Hepatocyte (in vitro differentiated cells): ENCODE data around the gene SSR2. TPM values are rescaled to one million over a fixed set of nuclear protein-coding genes. Genes with fewer than 3 reads are reported as not detected.

Source experiments
- DNase-seq: peaks from one replicate; pipeline ENCODE4 v3.0.0-alpha.2; 2016; ENCODE audit warnings: low spot score
- H2AFZ ChIP-seq: fragments of 200-600 bp; sonication (generic); 2 replicates; pipeline ENCODE4 v1.6.0; 2016; ENCODE audit warnings: antibody characterized with exemption, mild to moderate bottlenecking
- H3K27ac ChIP-seq: fragments of 200-600 bp; sonication (generic); 2 replicates; pipeline ENCODE4 v1.5.1; 2016; ENCODE audit warnings: mild to moderate bottlenecking
- H3K27me3 ChIP-seq: fragments of 200-600 bp; sonication (generic); 2 replicates; pipeline ENCODE4 v1.6.1; 2016
- H3K36me3 ChIP-seq: fragments of 200-600 bp; sonication (generic); replicated peaks from 2 replicates; pipeline ENCODE4 v1.5.1; 2016; ENCODE audit warnings: low read depth; ENCODE audit not compliant: insufficient read depth
- H3K4me1 ChIP-seq: fragments of 200-600 bp; sonication (generic); 2 replicates; pipeline ENCODE4 v1.5.1; 2016; ENCODE audit warnings: mild to moderate bottlenecking, moderate library complexity; ENCODE audit not compliant: insufficient read depth
- H3K4me2 ChIP-seq: fragments of 200-600 bp; sonication (generic); 2 replicates; pipeline ENCODE4 v1.6.0; 2016
- H3K4me3 ChIP-seq: fragments of 200-600 bp; sonication (generic); 2 replicates; pipeline ENCODE4 v1.5.1; 2016; ENCODE audit warnings: mild to moderate bottlenecking
- H3K79me2 ChIP-seq: fragments of 200-600 bp; sonication (generic); 2 replicates; pipeline ENCODE4 v1.6.0; 2017; ENCODE audit warnings: mild to moderate bottlenecking
- H3K9me2 ChIP-seq: fragments of 200-600 bp; sonication (generic); replicated peaks from 2 replicates; pipeline ENCODE4 v1.6.0; 2017; ENCODE audit warnings: mild to moderate bottlenecking; ENCODE audit not compliant: insufficient read depth
- H3K9me3 ChIP-seq: fragments of 200-600 bp; sonication (generic); 2 replicates; pipeline ENCODE4 v1.5.1; 2016; ENCODE audit warnings: low read depth, mild to moderate bottlenecking
- H4K20me1 ChIP-seq: fragments of 200-600 bp; sonication (generic); 2 replicates; pipeline ENCODE4 v1.6.0; 2016; ENCODE audit warnings: mild to moderate bottlenecking; ENCODE audit not compliant: insufficient read depth, poor library complexity, severe bottlenecking
- EZH2 ChIP-seq: fragments of 200-600 bp; sonication (generic); IDR thresholded peaks from 2 replicates; pipeline ENCODE4 v1.6.1; 2016; ENCODE audit warnings: antibody characterized with exemption, mild to moderate bottlenecking, borderline replicate concordance
- EZH2phosphoT487 ChIP-seq: fragments of 200-600 bp; sonication (generic); IDR thresholded peaks from one replicate; pipeline ENCODE4 v1.6.1; 2018; ENCODE audit warnings: antibody characterized with exemption, mild to moderate bottlenecking, low read depth, moderate library complexity; ENCODE audit not compliant: unreplicated experiment, severe bottlenecking
- WGBS: methylation state at CpG from one replicate; pipeline ENCODE4 v1.1.6; 2016; ENCODE audit warnings: low lambda C conversion rate; ENCODE audit errors: missing lambda C conversion rate; 5-methylcytosine and 5-hydroxymethylcytosine counted together
- polyA plus RNA-seq: library from polyadenylated mRNA; unstranded; fragments of >200 nt; fragmentation: Nextera tagmentation; extraction: Ambion mirVana; gene quantifications from 2 replicates; pipeline ENCODE4 v1.2.1, GENCODE V29; 2016
- total RNA-seq: library from RNA; depleted of rRNA; stranded (reverse); fragments of >200 nt; gene quantifications from 2 replicates; pipeline ENCODE4 v1.2.3, GENCODE V29; 2014
- TF ChIP-seq, protein P1 (sequence below): fragments of 200-600 bp; sonication (generic); IDR thresholded peaks from 2 replicates; pipeline ENCODE4 v1.5.1; 2016; ENCODE audit warnings: antibody characterized with exemption, mild to moderate bottlenecking; ENCODE audit not compliant: poor library complexity

SSR2 gene
- total and polyA plus RNA-seq, 2 experiments from 2014 or later = 326 to 393 TPM

DNA sequence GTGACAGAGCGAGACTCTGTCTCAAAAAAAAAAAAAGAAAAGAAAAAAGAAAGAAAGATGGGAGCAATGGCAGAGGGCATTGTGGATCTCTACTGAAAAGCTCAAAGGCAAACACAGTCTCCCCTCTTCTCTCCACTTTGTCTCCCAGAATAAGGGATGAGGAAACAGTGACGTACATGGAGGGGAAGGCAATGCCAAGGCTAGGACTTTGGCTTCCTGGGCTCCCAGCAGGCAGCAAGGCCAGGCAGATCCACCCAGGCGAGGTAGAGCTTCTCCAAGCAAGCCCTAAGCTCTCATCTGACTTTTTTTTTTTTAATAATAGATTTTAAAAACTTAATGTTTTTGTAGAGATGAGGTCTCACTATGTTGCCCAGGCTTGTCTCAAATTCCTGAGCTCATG is 47.0 kb downstream of the SSR2 start:
- no peaks in the 10 kb centered on the region for H3K9me2 ChIP-seq
- TF ChIP-seq EZH2phosphoT487 = no peak
- TF ChIP-seq, protein P1, sequence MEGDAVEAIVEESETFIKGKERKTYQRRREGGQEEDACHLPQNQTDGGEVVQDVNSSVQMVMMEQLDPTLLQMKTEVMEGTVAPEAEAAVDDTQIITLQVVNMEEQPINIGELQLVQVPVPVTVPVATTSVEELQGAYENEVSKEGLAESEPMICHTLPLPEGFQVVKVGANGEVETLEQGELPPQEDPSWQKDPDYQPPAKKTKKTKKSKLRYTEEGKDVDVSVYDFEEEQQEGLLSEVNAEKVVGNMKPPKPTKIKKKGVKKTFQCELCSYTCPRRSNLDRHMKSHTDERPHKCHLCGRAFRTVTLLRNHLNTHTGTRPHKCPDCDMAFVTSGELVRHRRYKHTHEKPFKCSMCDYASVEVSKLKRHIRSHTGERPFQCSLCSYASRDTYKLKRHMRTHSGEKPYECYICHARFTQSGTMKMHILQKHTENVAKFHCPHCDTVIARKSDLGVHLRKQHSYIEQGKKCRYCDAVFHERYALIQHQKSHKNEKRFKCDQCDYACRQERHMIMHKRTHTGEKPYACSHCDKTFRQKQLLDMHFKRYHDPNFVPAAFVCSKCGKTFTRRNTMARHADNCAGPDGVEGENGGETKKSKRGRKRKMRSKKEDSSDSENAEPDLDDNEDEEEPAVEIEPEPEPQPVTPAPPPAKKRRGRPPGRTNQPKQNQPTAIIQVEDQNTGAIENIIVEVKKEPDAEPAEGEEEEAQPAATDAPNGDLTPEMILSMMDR = no peak
- no peak for TF ChIP-seq EZH2
- no peaks in the 10 kb centered on the region for H3K9me3 ChIP-seq
- H2AFZ ChIP-seq = no peak overlapping the region
- peaks cover 63% of the 10 kb centered on the region for H4K20me1 ChIP-seq
- H3K4me1 ChIP-seq = peaks cover 38% of the 10 kb centered on the region
- no peak overlapping the region for H3K27ac ChIP-seq
- no peaks in the 10 kb centered on the region for H3K27me3 ChIP-seq
- no peak overlapping the region for H3K4me2 ChIP-seq
- peaks cover 99% of the 10 kb centered on the region for H3K79me2 ChIP-seq
- H3K36me3 ChIP-seq = no peaks in the 10 kb centered on the region
- H3K4me3 ChIP-seq = no peak overlapping the region
- no peak for DNase-seq
- WGBS = 86% methylated on average over 2 of the region's 3 CpGs

DNA sequence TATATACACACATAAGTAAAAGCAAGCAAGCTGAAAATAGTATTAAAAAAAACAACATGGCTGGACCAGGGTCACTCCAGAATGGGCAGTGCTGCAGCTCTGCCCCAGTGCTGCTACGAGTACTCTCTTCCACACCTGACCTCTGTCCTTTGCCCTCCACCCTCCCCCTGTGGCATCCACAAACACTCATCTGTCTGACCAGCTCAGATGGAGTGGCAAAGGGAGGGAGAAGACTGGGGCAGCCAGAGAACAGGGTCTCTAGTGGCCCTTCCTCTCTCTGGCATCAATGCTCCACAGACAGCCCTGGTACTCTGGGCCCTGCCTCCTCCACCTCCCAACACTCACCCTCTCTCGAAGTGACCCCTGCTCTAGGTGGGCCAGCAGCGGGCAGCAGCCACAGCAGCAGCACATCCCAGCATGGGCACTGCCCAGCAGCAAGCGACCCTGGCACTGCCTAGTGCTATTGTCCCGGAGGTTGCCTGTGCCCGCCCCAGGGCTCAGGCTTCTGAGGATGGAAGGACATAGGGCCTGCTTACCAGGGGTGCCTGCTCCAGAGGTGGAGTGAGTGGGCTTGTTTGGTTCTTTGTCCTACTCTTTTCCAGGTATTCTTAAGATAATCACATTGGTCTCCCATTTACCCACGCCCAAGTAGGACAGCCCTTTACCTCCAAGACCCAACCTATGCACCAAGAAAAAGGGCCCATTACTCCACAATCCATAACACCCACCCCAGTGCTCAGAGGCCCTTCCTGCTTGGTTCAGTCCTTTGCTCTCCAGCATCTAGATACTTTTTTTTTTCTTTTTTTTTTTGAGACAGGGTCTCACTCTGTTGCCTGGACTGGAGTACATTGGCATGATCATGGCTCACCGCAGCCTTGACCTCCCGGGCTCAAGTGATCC is 48.6 kb downstream of the SSR2 start:
- Histone ChIP-seq H3K79me2 (peaks cover 96% of the 10 kb centered on the region), H3K4me2 (no peak overlapping the region), H3K4me3 (no peak overlapping the region), H3K4me1 (peaks cover 34% of the 10 kb centered on the region), H4K20me1 (peaks cover 66% of the 10 kb centered on the region), H3K27ac (no peak overlapping the region), H3K36me3 (no peaks in the 10 kb centered on the region), H3K27me3 (no peaks in the 10 kb centered on the region), H3K9me2 (no peaks in the 10 kb centered on the region), H2AFZ (no peak overlapping the region), H3K9me3 (no peaks in the 10 kb centered on the region)
- 95% methylated on average over 9 of the region's 9 CpGs for WGBS
- TF ChIP-seq EZH2 (no peak), EZH2phosphoT487 (no peak)
- TF ChIP-seq, protein P1 = no peak
- DNase-seq = no peak

DNA sequence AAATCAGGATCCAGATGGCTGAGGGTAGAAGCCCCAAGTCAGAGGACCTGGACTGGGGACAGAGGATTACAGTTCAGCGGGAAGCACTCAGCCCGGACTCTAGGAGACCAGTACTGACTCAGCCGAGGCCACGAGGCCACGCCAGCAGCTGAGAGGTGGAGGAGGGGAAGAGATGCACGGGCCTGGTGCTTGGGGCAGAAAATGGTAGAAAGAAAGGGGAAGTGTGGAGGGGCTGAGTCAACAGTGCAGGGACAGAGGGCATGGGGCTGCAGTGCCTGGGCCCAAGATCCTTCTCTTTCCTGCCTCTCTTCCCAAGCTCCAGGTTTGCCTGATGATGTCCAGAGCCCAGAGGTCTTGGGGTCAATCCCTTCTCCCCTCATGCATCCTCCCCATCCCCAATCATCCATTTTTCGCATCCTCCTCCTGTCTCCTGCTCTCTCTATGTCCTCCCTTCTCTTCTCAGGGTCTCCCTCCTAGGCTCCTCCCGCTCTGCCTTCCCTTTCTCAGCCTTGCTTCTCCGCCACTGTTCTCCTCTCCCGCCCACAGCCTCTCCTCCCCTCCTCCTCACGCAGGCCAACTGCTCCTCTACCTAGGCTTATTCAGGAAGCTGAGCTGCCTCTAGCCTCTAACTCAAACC is 50.1 kb downstream of the SSR2 start:
- Histone ChIP-seq H3K79me2 (peaks cover 81% of the 10 kb centered on the region), H3K9me3 (no peaks in the 10 kb centered on the region), H3K27me3 (no peaks in the 10 kb centered on the region), H2AFZ (no peak overlapping the region), H3K4me3 (no peak overlapping the region), H4K20me1 (peaks cover 64% of the 10 kb centered on the region), H3K9me2 (no peaks in the 10 kb centered on the region), H3K27ac (no peak overlapping the region), H3K36me3 (no peaks in the 10 kb centered on the region), H3K4me2 (no peak overlapping the region), H3K4me1 (peaks cover 22% of the 10 kb centered on the region)
- DNase-seq = no peak
- no peak for TF ChIP-seq EZH2phosphoT487
- no peak for TF ChIP-seq EZH2
- TF ChIP-seq, protein P1 = no peak
- 63% methylated on average over 11 of the region's 11 CpGs for WGBS
